Measurements from ENCODE around the gene GFRA4.

The GFRA4 gene

DNA sequence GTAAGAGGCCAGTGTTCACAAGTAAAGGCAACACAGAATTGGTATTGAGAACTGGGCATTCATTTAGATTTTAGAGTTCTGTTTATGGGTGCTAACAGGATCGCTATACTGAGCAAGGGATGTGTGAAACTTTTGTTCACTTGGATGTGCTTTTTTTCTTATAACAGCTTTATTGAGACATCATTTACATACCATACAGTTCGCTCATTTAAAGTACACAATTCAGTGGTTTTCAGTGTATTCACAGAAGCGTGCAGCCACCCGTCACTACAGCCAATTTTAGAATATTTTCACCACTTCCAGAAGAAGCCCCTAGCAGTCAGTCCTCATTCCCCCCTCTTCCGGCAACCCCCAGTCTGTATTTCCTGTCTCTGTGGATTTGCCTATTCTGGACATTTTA lies 48.7 kb downstream of the GFRA4 start:
- no peak for DNase-seq

DNA sequence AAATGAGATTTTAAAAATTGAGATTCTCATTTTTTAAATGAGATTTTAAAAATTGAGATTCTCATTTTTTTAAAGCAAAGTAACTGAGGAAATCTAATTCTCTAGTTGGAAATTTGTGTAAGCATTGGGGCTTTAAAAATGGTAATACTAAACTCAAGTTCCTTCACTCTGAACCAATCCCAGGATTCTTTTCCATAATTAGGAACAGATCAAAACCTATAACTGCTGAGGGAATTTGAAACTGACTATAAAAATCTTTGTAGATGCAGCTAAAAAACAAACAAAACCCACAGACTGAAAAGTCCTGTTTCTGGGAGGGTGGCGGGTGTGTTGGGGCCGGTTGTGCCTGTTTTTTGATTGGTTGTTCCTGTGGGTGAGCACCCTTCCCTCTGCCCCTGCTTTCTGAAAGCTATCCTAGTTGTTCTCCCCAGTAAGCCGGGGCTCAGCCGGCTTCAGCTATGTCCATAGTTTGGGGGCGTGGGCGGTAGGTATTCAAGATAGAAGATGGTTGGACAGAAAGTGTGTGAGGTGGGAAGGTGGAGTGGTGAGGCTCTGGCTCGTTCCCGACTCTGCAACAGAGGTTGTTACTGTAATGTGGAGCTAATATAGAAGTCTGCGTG lies 49.3 kb downstream of the GFRA4 start:
- no peak for DNase-seq

DNA sequence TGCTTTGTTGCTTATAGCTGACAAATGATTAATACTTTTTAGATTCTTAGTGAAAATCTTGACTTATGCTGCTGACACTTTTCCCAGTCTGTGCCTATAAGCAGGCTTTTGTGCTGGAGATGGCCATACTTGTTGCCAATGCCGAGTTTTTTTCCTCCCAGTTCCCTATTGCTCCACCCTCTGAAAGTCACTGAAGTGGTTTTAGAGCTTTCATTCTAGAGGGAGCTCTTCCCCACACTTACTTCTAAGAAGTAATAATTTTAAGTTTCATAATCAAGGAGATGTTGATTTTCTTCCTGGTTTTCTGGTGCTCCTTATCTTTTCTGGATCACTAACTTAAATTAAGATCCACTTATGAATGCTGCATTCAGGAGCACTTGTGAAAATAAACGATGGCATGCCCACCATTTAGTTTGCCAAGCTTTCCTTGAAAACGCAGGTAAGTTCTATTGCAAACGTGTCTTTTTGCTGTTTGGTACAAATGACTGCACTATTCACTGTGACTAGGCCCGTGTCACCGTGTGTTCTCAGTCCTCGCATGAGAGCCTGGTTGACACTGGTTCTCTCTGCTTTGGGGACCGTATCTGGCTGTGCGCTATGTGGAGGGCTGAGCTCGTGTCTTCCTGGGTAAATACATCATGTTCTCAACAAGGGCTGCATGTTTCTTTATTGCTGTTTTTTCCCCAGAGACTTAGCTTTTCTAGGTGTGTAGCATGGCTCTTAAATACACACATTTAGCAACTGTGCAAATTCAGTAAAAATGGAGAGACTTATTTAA lies 50.2 kb downstream of the GFRA4 start:
- no peak for DNase-seq

DNA sequence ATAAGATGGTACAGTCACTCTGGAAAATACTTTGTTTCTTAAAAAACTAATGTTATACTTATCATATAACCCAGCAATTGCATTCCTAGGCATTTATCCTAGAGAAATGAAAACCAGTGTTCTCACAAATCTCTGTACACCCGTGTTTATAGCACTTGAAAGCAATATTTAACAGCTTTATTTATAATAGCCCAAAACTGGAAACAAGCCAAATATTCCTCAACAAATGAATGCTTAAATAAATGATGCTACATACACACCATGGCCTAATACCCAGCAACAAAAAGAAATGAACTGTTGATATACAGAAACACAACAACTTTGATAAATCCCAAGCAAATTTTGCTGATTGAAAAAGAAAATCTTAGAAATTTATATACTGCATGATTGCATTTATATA lies 51.3 kb downstream of the GFRA4 start:
- no peak for DNase-seq

Measured in NCI-H187 treated with DMSO at 0.1 percent for 48 hours (cell line).